G401 (cell line): ENCODE measurements around the gene EMC8. TPM values are rescaled to one million over a fixed set of nuclear protein-coding genes. Genes with fewer than 3 reads are reported as not detected.

ENCODE experiments used
- DNase-seq: peaks from one replicate; pipeline ENCODE4 v3.0.0-alpha.2; 2015; ENCODE audit warnings: low spot score
- in situ Hi-C: cut with HindIII; loops from 2 replicates; pipeline ENCODE4 v1.10.0; 2016; ENCODE audit warnings: low sequenced_read_pairs, mixed read lengths
- total RNA-seq: library from RNA; depleted of rRNA; stranded (reverse); fragments of >200 nt; shearing (Covaris generic); gene quantifications from 2 replicates; pipeline ENCODE4 v1.2.3, GENCODE V29; 2014

Gene EMC8
- total RNA-seq, 1 experiment from 2014 or later, result 54.2 TPM

DNA sequence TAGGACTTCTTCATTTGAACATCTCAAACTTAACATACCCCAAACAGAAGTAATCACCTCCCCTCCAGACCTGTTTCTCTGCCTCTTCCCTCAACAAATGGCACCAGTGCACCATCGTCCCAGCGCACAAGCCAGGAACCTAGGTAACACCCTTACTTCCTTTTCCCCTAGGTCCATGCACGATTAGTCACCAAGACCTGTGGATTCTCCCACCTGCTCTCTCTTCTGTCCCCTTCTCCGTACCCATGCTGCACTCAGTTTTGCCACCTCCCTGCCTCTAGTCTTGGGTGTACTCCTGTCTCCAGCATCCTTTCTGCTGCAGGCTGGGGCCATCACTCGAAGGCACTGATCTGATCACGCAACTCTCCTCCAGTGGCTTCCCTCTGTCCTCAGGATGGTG is 3.2 kb downstream of the EMC8 start:
- in situ Hi-C loops, result no loop called here
- DNase-seq, result no peak

DNA sequence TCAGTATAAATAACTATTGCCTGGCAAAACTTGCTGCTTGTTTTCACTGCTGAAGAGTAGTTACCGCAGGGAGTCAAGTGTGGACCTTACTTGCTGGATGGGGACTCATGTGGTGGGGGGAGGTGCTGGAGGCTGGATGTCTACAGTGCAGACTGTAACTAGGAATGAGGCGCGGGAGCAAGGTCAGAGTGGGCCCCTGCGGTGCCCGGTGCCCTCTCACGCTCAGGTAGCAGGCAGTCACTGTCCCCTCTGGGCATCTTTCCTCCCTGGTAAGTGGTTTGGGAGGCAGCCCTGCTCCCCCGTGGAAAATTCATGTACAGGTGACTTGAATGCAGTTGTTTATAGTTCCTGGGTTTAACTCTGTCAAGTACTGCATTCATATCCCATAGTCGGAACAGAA is 4.6 kb downstream of the EMC8 start:
- in situ Hi-C loops, result no loop called here
- no peak for DNase-seq

DNA sequence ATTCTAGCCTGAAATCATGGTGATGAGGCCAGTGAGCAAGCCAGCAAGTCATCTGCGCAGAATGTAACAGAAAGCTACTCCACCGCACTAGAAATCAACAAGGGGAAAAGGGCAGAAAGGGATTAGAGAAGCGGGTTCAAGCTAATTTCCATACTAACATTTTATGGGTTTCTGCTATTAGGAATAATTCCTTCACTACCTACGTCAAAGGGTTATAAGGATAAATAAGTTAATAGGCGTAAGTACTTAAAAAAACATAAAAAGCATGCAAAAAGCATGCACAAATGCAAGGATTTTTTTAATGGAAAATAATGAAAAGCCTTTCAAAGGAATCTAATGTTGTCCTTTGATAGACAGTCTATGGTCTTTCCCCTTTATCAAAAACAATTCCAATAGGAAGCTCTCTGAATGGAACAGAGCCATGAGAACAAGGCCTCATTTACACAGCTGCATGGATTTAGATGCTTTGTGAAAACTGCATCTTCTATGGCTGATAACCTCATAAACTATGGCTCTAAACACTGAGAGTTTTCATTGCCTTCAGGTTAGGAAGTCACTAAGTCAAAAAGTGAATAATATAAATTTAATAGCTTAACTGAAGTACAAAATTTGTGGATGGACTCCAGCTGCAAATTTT is 5.6 kb downstream of the EMC8 start:
- DNase-seq, result no peak
- in situ Hi-C loops, result no loop called here

DNA sequence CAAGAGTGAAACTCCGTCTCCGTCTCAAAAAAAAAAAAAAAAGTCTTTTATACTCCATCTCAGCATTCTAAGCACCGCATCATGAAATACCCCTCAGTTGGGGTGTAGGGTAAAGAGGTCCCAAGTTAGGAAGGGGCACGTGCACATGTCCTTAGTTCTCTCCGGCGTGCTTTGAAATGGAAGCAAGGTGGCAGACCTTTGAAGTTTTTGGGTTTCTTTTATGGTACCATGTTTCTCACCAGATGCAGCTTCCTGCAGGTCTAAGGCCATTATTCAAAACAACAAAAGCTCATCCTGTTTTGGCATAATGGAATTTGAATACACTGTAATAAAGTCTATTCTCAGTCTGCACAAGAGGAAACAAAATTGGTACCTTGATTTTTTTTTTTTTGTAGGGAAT is 9.6 kb downstream of the EMC8 start:
- in situ Hi-C loops, result no loop called here

DNA sequence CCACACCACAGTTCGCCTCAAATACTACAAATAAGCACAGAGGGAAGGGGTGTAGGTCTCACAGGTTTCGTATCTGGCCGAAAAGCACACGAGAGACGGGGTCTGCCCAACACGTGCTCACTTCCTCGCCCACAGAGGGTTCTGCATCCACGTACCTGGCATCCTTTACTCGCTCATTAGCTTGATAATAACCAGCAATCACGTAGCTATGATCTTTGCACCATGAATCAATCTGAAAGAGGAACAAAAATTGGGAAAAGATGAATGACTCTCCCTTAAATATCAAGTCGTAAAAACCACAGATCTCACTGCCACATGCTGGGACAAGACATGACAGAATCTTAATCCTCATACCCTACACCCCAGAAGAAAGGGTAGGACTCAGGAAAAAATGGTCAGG is 10.5 kb downstream of the EMC8 start:
- in situ Hi-C loops, result no loop called here

More for the DNA sequence above, 9.6 kb downstream of the EMC8 start:
- DNase-seq, result no peak

DNA sequence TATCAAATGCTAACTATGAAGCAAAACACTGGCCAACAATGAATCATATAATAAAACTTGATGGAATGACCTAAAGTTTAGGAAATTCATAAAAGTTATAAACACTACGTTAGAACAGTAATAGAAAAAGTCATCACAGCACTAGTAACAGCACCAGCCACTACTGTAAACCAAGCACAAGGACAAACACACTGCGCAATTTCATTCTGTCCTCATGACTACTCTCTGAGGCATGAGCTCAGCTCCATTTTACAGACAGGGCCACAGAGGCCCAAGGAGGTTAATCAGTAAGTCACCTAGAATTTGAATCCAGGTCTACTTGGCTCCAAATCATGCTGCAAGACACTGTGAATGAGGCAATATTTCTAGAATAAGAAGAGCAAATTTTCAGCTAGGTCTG is 13.4 kb downstream of the EMC8 start:
- no peak for DNase-seq
- in situ Hi-C loops, result no loop called here

More for the DNA sequence above, 10.5 kb downstream of the EMC8 start:
- DNase-seq, result no peak

DNA sequence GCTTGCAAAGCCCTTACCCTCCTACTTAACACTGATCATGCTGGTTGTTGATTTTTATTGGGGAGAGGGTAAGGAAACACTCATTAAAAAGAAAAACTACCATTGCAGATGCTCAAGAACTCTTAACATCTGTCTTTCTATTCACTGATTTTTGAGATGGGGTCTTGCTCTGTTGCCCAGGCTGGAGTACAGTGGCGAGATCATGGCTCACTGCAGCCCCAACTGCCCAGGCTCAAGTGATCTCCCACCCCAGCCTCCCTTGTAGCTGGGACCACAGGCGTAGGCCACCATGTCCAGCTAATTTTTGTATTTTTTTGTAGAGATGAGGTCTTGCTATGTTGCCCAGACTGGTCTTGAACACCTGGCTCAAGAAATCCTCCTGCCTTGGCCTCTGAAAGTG is 14.5 kb downstream of the EMC8 start:
- in situ Hi-C loops, result no loop called here
- DNase-seq, result no peak

DNA sequence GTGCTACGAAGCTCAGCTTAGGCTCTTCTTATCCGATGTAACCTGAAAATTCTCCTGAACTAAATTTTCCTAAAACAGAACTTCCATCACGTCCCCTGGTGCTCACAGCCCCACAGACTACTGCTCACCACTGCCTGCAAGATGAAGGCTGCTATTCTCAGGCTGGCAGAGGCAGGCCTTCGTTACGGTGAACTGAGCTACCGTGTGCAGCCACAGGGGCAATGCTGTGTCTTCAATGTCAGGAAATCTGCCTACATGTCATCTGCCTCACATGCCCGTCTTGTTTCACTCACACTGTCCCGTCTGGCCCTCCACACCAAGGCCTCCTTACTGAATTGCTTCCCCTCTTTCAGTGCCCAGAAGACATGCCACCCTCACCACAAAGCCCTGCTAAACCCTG is 15.9 kb downstream of the EMC8 start:
- in situ Hi-C loops, result no loop called here

DNA sequence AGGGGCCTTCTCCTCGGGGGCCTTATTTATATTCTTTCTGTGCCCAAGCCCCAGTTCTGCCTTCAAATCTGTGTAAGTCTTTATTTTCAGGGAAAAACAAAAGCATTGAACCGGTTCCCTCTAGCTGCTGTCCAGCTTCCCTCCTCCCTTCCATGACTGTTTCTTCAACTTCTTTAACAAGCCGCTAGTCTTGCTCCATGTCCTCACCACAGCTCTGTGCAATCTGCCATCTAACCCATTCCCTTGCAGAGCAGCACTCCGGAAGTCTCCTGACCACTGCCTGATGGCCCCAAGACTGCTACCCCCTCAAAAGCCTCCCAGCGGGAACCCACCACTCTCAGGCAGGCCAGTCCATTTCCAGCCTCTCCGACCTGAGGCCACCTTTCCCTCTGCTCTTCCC is 16.9 kb downstream of the EMC8 start:
- in situ Hi-C loops, result no loop called here
- no peak for DNase-seq

More for the DNA sequence above, 15.9 kb downstream of the EMC8 start:
- DNase-seq, result no peak

DNA sequence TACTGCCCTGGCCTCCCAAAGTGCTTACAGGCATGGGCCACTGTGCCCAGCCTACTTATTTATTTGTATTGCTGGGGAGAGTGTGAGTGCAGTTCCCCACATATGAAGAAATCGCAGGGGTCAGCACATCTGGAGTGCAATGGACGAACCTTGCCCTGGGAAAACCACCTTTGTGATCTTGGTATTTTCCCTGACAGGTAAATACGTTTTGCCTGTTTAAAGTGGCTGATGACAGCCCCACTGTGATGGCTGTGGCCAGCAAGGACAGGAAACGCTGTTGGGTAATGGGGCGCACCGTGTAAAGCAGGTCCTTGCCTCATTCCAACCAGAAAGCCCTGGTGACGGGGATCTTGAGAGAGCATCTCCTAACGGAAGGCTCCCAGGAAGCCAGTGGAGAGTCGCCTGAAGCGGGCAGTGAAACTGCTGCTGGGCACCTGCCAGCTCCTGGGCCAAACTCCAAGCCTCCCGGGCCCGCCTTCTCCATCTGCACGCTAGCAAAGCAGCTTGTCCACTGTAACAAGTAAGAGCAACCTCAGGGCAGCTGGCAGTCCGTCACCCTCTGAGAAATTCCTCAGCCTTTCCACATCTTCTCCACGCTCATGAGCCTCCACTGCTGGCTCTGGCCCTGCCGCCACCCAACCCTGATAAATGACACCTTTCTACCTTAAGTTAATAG is 17.5 kb downstream of the EMC8 start:
- DNase-seq, result peak; percentile 87
- in situ Hi-C loops, result no loop called here

DNA sequence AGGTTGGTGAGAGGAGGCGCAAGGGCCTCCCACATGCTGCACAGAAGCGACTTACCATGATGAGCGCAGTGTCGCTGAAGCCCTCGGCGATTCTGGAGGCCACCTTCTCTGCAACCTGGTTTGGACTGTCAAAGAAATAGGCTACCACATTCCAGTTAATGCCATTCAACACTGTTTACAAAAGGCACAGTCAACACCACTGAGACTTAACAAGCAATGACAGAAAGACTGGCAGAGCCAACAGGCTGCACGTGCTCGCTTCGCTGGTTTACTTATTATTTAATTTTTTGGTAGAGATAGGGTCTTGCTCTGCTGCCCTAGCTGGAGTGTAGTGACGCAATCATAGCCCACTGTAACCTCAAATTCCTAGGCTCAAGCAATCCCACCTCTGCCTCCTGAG is 18.2 kb downstream of the EMC8 start:
- in situ Hi-C loops, result no loop called here
- no peak for DNase-seq

DNA sequence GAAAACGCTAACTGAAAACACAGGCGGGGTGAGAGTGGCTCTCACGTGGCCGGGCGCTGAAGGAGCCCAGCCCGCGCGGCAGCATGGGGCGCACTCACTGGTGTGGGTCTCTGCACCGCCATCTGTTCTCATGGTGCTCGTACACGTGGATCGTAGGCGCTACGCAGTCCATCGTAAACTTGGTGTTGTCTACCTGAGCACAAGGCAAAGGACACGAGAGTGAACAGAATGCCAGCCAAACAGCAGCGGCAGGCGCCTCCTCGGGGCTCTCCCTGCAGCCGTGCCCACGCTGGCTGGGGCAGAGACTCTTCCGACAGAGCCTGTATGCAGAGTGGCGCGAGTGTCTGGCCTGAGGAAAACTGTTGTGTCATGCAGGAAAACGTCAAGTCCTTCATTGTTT is 19.1 kb downstream of the EMC8 start:
- DNase-seq, result no peak
- in situ Hi-C loops, result no loop called here

DNA sequence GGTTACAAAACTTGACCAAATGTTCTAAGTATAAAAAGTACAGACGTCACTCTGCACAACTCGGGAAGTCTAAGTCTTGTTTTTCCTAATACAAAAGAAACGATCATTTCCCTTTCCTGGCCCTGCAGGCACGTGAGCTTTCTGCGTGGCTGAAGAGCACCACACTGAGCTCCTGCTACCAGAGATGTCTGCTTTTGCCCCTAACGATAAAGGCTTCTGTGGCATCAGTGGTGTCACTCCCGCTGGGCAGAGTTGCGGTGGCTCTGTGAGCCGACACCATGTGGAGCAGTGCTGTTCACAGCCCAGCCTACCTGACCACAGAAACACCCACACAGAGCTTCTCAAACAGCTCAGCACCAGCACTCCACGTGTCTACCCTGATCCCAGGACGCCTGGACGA is 20.5 kb downstream of the EMC8 start:
- in situ Hi-C loops, result no loop called here
- DNase-seq, result no peak

DNA sequence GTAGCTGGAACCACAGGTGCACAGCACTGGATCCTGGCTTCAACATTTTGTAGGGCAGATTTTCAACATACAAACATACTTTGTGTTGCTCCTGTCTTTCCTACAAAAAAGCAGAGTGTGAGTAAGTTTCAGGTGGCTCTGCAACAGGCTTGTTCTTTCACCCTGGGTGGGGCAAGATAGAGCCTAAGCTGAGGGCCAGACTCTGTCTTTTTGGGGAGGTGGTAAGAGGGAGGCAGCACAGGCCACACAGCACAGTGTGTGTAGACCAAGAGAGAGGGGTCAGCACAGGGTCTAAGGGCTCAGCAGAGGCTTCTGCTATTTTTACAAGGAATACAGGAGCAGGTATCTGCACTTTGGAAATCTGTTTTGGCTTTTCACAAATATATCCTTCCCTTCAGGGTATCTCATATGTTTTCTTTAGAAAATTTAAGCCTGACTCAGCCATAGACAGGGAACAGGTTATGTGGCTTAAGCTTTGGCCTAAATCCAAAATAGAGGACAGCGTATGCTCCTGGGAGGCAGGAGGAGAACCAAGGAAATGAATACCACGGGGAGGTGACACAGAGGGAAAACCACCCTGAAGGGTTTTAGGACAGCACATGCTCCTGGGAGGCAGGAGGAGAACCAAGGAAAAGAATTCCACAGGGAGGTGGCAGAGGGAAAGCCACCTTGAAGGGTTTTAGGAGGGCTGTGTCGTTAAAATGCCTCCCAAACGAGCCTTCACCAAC is 21.6 kb downstream of the EMC8 start:
- DNase-seq, result no peak
- in situ Hi-C loops, result no loop called here

DNA sequence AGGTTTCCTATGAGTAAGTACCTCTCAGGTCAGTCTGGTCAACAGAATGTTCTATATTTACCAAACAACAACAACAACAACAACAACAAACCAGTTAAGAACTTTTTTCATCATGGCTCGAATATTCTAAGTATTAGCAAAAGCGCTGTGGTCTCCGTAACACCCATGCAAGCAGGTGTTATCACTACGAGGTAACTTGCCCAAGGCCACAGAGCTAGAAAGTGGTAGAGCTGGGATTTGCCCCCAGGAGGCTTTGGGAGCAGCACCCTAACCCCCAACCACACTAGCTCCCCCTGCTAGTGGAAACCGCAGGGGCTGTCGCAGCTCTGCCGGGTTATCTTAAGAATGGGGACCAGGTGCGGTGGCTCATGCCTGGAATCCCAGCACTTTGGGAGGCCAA is 24.5 kb downstream of the EMC8 start:
- no peak for DNase-seq
- in situ Hi-C loops, result no loop called here

DNA sequence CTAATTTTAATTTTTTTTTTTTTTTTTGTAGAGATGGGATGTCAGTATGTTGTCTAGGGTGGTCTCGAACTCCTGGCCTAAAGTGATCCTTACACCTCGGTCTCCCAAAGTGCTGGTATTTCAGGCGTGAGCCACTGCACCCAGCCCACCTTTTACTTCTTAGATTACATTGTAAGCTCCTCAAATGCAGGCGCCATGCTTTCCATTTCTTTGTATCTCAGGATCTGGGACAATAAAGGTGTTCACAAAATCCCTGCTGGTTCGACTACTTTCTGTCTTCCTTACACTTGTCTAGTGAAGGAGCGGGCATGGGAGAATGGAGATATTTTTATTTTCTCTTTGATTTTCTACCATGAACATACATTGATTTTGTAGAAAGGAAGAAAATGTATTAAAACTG is 25.2 kb downstream of the EMC8 start:
- in situ Hi-C loops, result no loop called here
- no peak for DNase-seq

DNA sequence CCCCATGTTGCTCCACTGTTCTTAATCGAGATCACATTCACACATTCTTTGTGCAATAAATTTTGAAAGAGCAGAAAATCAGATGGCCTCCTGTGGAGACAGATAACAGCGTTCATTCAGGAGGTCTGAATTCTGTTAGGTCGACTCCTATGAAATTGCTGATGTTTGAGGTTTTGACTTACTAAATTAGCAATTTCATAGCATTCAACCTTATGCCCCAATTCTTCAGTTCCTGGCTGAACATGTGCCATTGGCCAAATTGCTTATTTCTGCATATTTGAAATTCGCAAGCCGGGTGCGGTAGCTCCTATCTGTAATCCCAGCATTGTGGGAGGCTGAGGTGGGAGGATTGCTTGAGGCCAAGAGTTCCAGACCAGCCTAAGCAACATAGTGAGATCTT is 26.3 kb downstream of the EMC8 start:
- in situ Hi-C loops, result no loop called here
- DNase-seq, result no peak

DNA sequence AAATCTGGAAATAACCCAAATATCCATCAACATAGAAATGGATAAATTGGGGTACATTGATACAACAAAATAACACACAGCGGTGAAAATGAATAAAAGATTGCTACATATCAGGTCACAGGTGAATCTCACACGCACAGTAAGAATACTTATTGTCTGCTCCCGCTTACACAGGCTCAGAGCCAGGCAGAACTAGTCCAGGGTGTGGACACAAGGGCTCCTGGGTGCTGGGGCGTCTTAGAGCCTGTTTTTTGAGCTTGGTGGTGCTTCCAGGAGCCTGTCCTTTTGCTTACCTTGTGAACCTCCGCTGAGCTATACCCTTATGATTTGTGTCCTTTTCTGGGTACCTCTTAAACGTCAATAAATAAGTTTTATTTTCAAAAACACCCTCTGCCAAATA is 28.6 kb downstream of the EMC8 start:
- in situ Hi-C loops, result no loop called here

DNA sequence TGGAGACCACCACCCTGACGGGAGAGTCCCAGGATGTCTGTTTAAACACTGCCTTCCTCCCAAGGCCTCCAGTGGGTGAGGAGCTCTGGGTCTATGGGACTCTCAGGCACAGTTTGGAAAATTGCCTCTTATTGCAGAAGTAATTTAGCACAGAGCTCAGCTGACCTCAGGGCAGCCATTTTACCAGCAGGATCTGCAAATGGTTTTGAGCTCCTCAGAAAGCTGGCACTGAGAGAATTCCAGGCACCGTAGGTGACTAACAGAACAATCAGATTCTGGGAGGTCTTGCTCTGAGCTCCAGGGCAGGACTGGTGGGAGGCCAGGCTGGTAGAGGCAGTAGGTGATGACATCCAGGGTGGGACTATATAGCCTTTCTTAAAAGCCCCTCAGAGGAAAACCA is 31.1 kb downstream of the EMC8 start:
- in situ Hi-C loops, result no loop called here
- DNase-seq, result no peak

More for the DNA sequence above, 28.6 kb downstream of the EMC8 start:
- no peak for DNase-seq

DNA sequence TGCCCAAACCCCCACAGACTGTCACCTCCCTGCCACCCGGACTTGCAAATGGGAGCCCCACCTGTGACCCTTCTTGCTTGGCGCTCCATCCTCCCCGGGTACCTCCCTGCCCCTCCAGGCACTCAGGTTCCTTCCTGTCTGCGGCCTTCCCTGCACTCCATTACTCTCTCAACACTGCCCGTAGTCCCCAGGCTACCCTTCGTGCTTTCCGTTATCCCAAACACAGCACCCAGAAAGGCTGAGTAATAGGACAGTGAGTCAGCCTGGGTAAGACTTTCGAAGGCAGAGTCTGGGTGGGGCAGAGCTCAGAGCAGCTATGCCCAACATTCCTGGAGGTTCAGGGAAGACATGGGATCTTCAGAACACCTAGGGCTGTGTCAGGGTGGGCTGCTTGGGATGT is 31.8 kb downstream of the EMC8 start:
- no peak for DNase-seq
- in situ Hi-C loops, result no loop called here

DNA sequence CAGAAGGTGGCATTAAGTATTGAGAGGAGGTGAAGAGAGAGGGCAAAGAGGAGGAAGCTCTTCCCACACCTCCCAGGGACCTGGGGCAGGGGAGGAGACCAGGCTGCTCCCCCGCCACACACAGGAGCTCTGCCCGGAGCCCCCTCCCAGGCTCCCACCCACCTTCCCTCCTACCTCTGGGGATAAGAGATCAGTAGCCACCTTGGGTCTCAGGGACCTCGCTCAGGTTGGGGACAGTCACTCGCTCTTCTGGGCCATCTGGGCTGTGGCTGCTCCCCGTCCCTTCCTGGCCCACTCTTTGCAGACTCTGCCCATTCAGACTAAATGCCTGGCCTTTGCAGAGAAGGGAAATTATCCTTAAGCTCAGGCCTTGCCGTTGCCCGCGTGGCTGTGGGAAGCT is 33.6 kb downstream of the EMC8 start:
- no peak for DNase-seq
- in situ Hi-C loops, result no loop called here
